CD14-positive monocyte (primary cell): ENCODE results near the gene GLIPR1L2. TPM values are rescaled to one million over a fixed set of nuclear protein-coding genes. Genes with fewer than 3 reads are reported as not detected.

ENCODE experiments used
- DNase-seq, 3 donors: peaks; one replicate each; pipeline ENCODE4 v3.0.0-alpha.2; 2011 to 2022
- H2AFZ ChIP-seq: 2 replicates; pipeline ENCODE4 v1.6.0; 2012; ENCODE audit warnings: mild to moderate bottlenecking, low read depth, low read length, inconsistent platforms; ENCODE audit not compliant: insufficient read depth, poor library complexity, severe bottlenecking
- H3K27ac ChIP-seq, 2 donors: 1 replicate in 1 of 2; 2 replicates in 1 of 2; pipeline ENCODE4 v1.5.1; 2012 to 2013; ENCODE audit warnings: low read length in 2 of 2, control low read depth in 1 of 2, inconsistent platforms in 1 of 2, low read depth in 1 of 2, mild to moderate bottlenecking in 1 of 2
- H3K27me3 ChIP-seq, 2 donors: one replicate each; pipeline versions ENCODE4 v1.6.0 to v1.6.1; 2011 to 2013; ENCODE audit warnings: low read length in 2 of 2; ENCODE audit not compliant: control insufficient read depth in 2 of 2, insufficient read depth in 2 of 2
- H3K36me3 ChIP-seq, 2 donors: replicated peaks in 1 of 2; 1 replicate in 1 of 2; 2 replicates in 1 of 2; pipeline versions ENCODE4 v1.5.1 to v1.6.1; 2012 to 2013; ENCODE audit warnings: low read length in 2 of 2, control low read depth in 1 of 2, inconsistent platforms in 1 of 2, mild to moderate bottlenecking in 1 of 2; ENCODE audit not compliant: insufficient read depth in 2 of 2, control insufficient read depth in 1 of 2
- H3K4me1 ChIP-seq, 2 donors: 1 replicate in 1 of 2; 2 replicates in 1 of 2; pipeline versions ENCODE4 v1.5.1 to v1.6.1; 2012 to 2013; ENCODE audit warnings: low read length in 2 of 2, control low read depth in 1 of 2, inconsistent platforms in 1 of 2, mild to moderate bottlenecking in 1 of 2, moderate library complexity in 1 of 2; ENCODE audit not compliant: insufficient read depth in 2 of 2, control insufficient read depth in 1 of 2
- H3K4me2 ChIP-seq: replicated peaks from 2 replicates; pipeline ENCODE3; 2012; ENCODE audit warnings: low read length, moderate library complexity, mild to moderate bottlenecking; ENCODE audit not compliant: poor library complexity, severe bottlenecking; ENCODE audit errors: extremely low read depth
- H3K4me3 ChIP-seq, 3 experiments: fragments of 200-600 bp in 1 of 3; sonication (generic) in 1 of 3; replicated peaks in 1 of 3; 1 replicate in 2 of 3; 2 replicates in 1 of 3; pipeline ENCODE4 v1.5.1; 2011 to 2013; ENCODE audit warnings: low read length in 3 of 3, mild to moderate bottlenecking in 3 of 3, control low read depth in 2 of 3, low read depth in 2 of 3, inconsistent platforms in 1 of 3, moderate library complexity in 1 of 3
- H3K79me2 ChIP-seq: 2 replicates; pipeline ENCODE4 v1.6.0; 2012; ENCODE audit warnings: mild to moderate bottlenecking, control low read depth, inconsistent platforms, low read length, moderate library complexity; ENCODE audit not compliant: insufficient read depth
- H3K9ac ChIP-seq: 2 replicates; pipeline ENCODE4 v1.6.0; 2017; ENCODE audit warnings: low read length, mild to moderate bottlenecking; ENCODE audit not compliant: insufficient read depth, poor library complexity, severe bottlenecking
- H3K9me3 ChIP-seq, 2 donors: replicated peaks in 1 of 2; 1 replicate in 1 of 2; 2 replicates in 1 of 2; pipeline versions ENCODE4 v1.5.1 to v1.6.1; 2012 to 2013; ENCODE audit warnings: low read length in 2 of 2, control low read depth in 1 of 2; ENCODE audit not compliant: control insufficient read depth in 1 of 2, insufficient read depth in 1 of 2
- H4K20me1 ChIP-seq: 2 replicates; pipeline ENCODE4 v1.6.0; 2012; ENCODE audit warnings: mild to moderate bottlenecking, low read length, control low read depth, moderate library complexity; ENCODE audit not compliant: insufficient read depth
- H3K27ac Mint-ChIP-seq, 7 donors: one replicate each; pipeline ENCODE4 v1.8.0; 2020; ENCODE audit warnings: mild to moderate bottlenecking in 7 of 7, mixed read lengths in 7 of 7, moderate library complexity in 6 of 7, inconsistent platforms in 2 of 7
- H3K27me3 Mint-ChIP-seq, 3 donors: one replicate each; pipeline ENCODE4 v1.8.0; 2021 to 2022; ENCODE audit warnings: low read depth in 3 of 3, mild to moderate bottlenecking in 3 of 3, mixed read lengths in 3 of 3, moderate library complexity in 3 of 3, inconsistent platforms in 1 of 3
- H3K36me3 Mint-ChIP-seq, 2 donors: one replicate each; pipeline ENCODE4 v1.8.0; 2020; ENCODE audit warnings: mixed read lengths in 2 of 2, inconsistent platforms in 1 of 2, mild to moderate bottlenecking in 1 of 2
- H3K4me1 Mint-ChIP-seq: one replicate; pipeline ENCODE4 v1.8.0; 2020; ENCODE audit warnings: mild to moderate bottlenecking, mixed read lengths
- H3K4me3 Mint-ChIP-seq, 2 donors: one replicate each; pipeline ENCODE4 v1.8.0; 2020; ENCODE audit warnings: mild to moderate bottlenecking in 2 of 2, mixed read lengths in 2 of 2, moderate library complexity in 1 of 2
- H3K9me3 Mint-ChIP-seq, 7 donors: one replicate each; pipeline ENCODE4 v1.8.0; 2020 to 2022; ENCODE audit warnings: mixed read lengths in 7 of 7, mild to moderate bottlenecking in 6 of 7, moderate library complexity in 6 of 7, inconsistent platforms in 2 of 7
- CTCF ChIP-seq: fragments of 200-600 bp; IDR thresholded peaks from one replicate; pipeline ENCODE4 v1.8.0; 2022; ENCODE audit warnings: antibody characterized with exemption, mild to moderate bottlenecking
- WGBS: methylation state at CpG from one replicate; pipeline ENCODE4 v1.1.5; 2013; ENCODE audit warnings: missing lambda C conversion rate; ENCODE audit not compliant: insufficient coverage; 5-methylcytosine and 5-hydroxymethylcytosine counted together
- intact Hi-C, 2 donors: fragments of 100-400 bp; cut with micrococcal nuclease; formaldehyde crosslinking; loops; one replicate each; pipeline versions ENCODE4 v1.15.0 to v1.15.1; 2023
- polyA plus RNA-seq, 3 donors: library from polyadenylated mRNA; depleted of rRNA in 1 of 3; unstranded in 2 of 3; stranded (reverse) in 1 of 3; fragments of 300-500 nt in 2 of 3; fragments of >200 nt in 1 of 3; fragmentation: Illumina TruSeq in 2 of 3; gene quantifications; 1 replicate in 2 of 3; 2 replicates in 1 of 3; pipeline ENCODE4 v1.2.3, GENCODE V29; 2012 to 2021

The GLIPR1L2 gene
- polyA plus RNA-seq, 3 donors: 0.11 to 0.24 TPM; not detected in 1

GRCh38 chr12:75459755-75460154 lies 68.9 kb downstream of the GLIPR1L2 start:
- Histone ChIP-seq H3K27ac (no peak overlapping the region), H4K20me1 (no peaks in the 10 kb centered on the region), H3K4me3 (no peak overlapping the region), H3K9me3 (peaks cover 11 to 21% of the 10 kb centered on the region in 2 donors), H3K4me2 (no peak overlapping the region), H3K79me2 (no peaks in the 10 kb centered on the region), H3K9ac (no peak overlapping the region), H3K4me1 (peaks cover 15 to 32% of the 10 kb centered on the region in 2 donors), H3K27me3 (no peaks in the 10 kb centered on the region), H2AFZ (no peak overlapping the region), H3K36me3 (no peaks in the 10 kb centered on the region)
- no CpG with 5 or more reads among the region's 3 CpGs for WGBS
- no peak for TF ChIP-seq CTCF
- Mint-ChIP-seq H3K4me3 (no peak overlapping the region), H3K36me3 (peaks cover 2 to 5% of the 10 kb centered on the region in 2 donors), H3K27me3 (peaks cover 0 to 2% (median 1%) of the 10 kb centered on the region in 3 donors), H3K4me1 (peaks cover 26% of the 10 kb centered on the region), H3K27ac (no peak overlapping the region), H3K9me3 (peaks cover 11 to 31% (median 23%) of the 10 kb centered on the region in 7 donors)
- DNase-seq: no peak
- intact Hi-C loops: no loop called here

- no peak for TF ChIP-seq CTCF
- H3K4me2 ChIP-seq: no peak overlapping the region
- Mint-ChIP-seq H3K27ac (no peak overlapping the region), H3K4me3 (no peak overlapping the region), H3K36me3 (peaks cover 2 to 5% of the 10 kb centered on the region in 2 donors), H3K9me3 (peaks cover 11 to 31% (median 20%) of the 10 kb centered on the region in 7 donors), H3K4me1 (peaks cover 22% of the 10 kb centered on the region), H3K27me3 (peaks cover 0 to 2% (median 1%) of the 10 kb centered on the region in 3 donors)
- intact Hi-C loops: no loop called here
- no peaks in the 10 kb centered on the region for H3K36me3 ChIP-seq
- H3K9ac ChIP-seq: no peak overlapping the region
- no peaks in the 10 kb centered on the region for H3K27me3 ChIP-seq
- H3K4me3 ChIP-seq: no peak overlapping the region
- no peaks in the 10 kb centered on the region for H3K79me2 ChIP-seq
- H4K20me1 ChIP-seq: no peaks in the 10 kb centered on the region
- no peak overlapping the region for H3K27ac ChIP-seq
- no peak for DNase-seq
- H3K4me1 ChIP-seq: peaks cover 15 to 28% of the 10 kb centered on the region in 2 donors
- H2AFZ ChIP-seq: no peak overlapping the region
- H3K9me3 ChIP-seq: peaks cover 11 to 21% of the 10 kb centered on the region in 2 donors
Measured at GRCh38 chr12:75460204-75460603, 69.3 kb downstream of the GLIPR1L2 start.
